ENCODE data around the gene ZNF423. TPM values are rescaled to one million over a fixed set of nuclear protein-coding genes. Genes with fewer than 3 reads are reported as not detected.

Gene ZNF423
- total RNA-seq, 1 experiment from 2014 or later = 0.49 TPM

GRCh38 chr16:49478616-49479015 lies 377.3 kb downstream of the ZNF423 start:
- no TSS peak for BruUV-seq (replicated peaks)

GRCh38 chr16:49478107-49478506 lies 377.8 kb downstream of the ZNF423 start:
- Histone ChIP-seq H3K27ac (ENCODE audit: low read length) (no peak overlapping the region), H3K27me3 (ENCODE audit: control insufficient read depth, insufficient read depth, low read length) (no peaks in the 10 kb centered on the region), H3K4me3 (ENCODE audit: low read depth in 2 of 2, low read length in 2 of 2) (no peak overlapping the region), H3K9me3 (ENCODE audit: control insufficient read depth, insufficient read depth, low read depth, low read length) (no peaks in the 10 kb centered on the region), H3K4me1 (ENCODE audit: control insufficient read depth, insufficient read depth, low read length) (no peaks in the 10 kb centered on the region), H3K36me3 (ENCODE audit: control insufficient read depth, insufficient read depth, low read length) (no peaks in the 10 kb centered on the region)
- CTCF ChIA-PET = no interaction called here
- intact Hi-C loops (cut with micrococcal nuclease; ENCODE audit: unreplicated experiment) = no loop called here
- no peak for DNase-seq (ENCODE audit: low read depth, low spot score)
- in situ Hi-C loops (cut with HindIII; ENCODE audit: low pct_unique_long_range_greater_than_20kb, low sequenced_read_pairs) = no loop called here
- TF ChIP-seq POLR2AphosphoS5 (IDR thresholded peaks at IDR 0.05; ENCODE audit: low read depth, low read length) = no peak
- TF ChIP-seq TCF7L2 (IDR thresholded peaks at IDR 0.05; ENCODE audit: low read depth, low read length) = no peak
- no peak for TF ChIP-seq SIN3A (IDR thresholded peaks at IDR 0.05; ENCODE audit: borderline replicate concordance, insufficient read depth, low read depth, low read length)
- no peak for TF ChIP-seq CTCF (IDR thresholded peaks at IDR 0.05)
- no peak for TF ChIP-seq REST (IDR thresholded peaks at IDR 0.05; ENCODE audit: insufficient read depth in 1 of 2, low read depth in 2 of 2, low read length in 1 of 2)
- BruUV-seq (replicated peaks) = no TSS peak
- POLR2A ChIA-PET = no interaction called here
- ATAC-seq = no peak

More at GRCh38 chr16:49478616-49479015, 377.3 kb downstream of the ZNF423 start:
- ATAC-seq = no peak
- no peak overlapping the region for H3K4me3 ChIP-seq (ENCODE audit: low read depth in 2 of 2, low read length in 2 of 2)
- intact Hi-C loops (cut with micrococcal nuclease; ENCODE audit: unreplicated experiment) (no loop called here), in situ Hi-C loops (cut with HindIII; ENCODE audit: low pct_unique_long_range_greater_than_20kb, low sequenced_read_pairs) (no loop called here)
- CTCF ChIA-PET = no interaction called here
- H3K36me3 ChIP-seq (ENCODE audit: control insufficient read depth, insufficient read depth, low read length) = no peaks in the 10 kb centered on the region
- H3K9me3 ChIP-seq (ENCODE audit: control insufficient read depth, insufficient read depth, low read depth, low read length) = no peaks in the 10 kb centered on the region
- no peak overlapping the region for H3K27ac ChIP-seq (ENCODE audit: low read length)
- H3K4me1 ChIP-seq (ENCODE audit: control insufficient read depth, insufficient read depth, low read length) = no peaks in the 10 kb centered on the region
- POLR2A ChIA-PET = no interaction called here
- TF ChIP-seq REST (IDR thresholded peaks at IDR 0.05; ENCODE audit: insufficient read depth in 1 of 2, low read depth in 2 of 2, low read length in 1 of 2) = no peak
- no peak for TF ChIP-seq CTCF (IDR thresholded peaks at IDR 0.05)
- TF ChIP-seq POLR2AphosphoS5 (IDR thresholded peaks at IDR 0.05; ENCODE audit: low read depth, low read length) = no peak
- no peak for TF ChIP-seq TCF7L2 (IDR thresholded peaks at IDR 0.05; ENCODE audit: low read depth, low read length)
- no peak for TF ChIP-seq SIN3A (IDR thresholded peaks at IDR 0.05; ENCODE audit: borderline replicate concordance, insufficient read depth, low read depth, low read length)
- no peaks in the 10 kb centered on the region for H3K27me3 ChIP-seq (ENCODE audit: control insufficient read depth, insufficient read depth, low read length)
- DNase-seq (ENCODE audit: low read depth, low spot score) = no peak
